HepG2 (cell line): ENCODE results near the gene DDX1. TPM values are rescaled to one million over a fixed set of nuclear protein-coding genes. Genes with fewer than 3 reads are reported as not detected.

Experiments
- ATAC-seq: fragments of 200-7000 bp; cut with Tn5 transposase; 3 replicates; pipeline ENCODE4 v1.9.1; 2020; ENCODE audit warnings: mild to moderate bottlenecking, moderate library complexity
- BruUV-seq: library from RNA; stranded (reverse); fragments of 400-500 nt; replicated peaks from 2 replicates; lab custom pipeline; 2021; lab: Mats Ljungman, UMichigan
- CTCF ChIA-PET: fragments of 300-600 bp; formaldehyde crosslinking; extraction: SDS; loops from one replicate; lab custom pipeline; 2021; ENCODE audit warnings: low total read pairs, inconsistent platforms, low intra/inter-chr PET ratio; lab: Yijun Ruan, JAX
- POLR2A ChIA-PET: fragments of 350-600 bp; sonication (Branson Sonifier 250); formaldehyde crosslinking; loops from one replicate; lab custom pipeline; 2020; ENCODE audit warnings: antibody characterized with exemption, inconsistent platforms; lab: Yijun Ruan, JAX
- DNase-seq: peaks from one replicate; pipeline ENCODE4 v3.0.0-alpha.2; 2015; ENCODE audit warnings: low spot score
- FAIRE-seq: peaks from 3 replicates; lab custom pipeline; 2011; peaks lifted over from hg19 to GRCh38; lab: Jason Lieb, UNC
- H2AFZ ChIP-seq: one replicate; pipeline ENCODE4 v1.6.1; 2011; ENCODE audit warnings: low read length, inconsistent platforms
- H3K27ac ChIP-seq: fragments of 300-600 bp; 3 replicates; pipeline ENCODE4 v1.8.0; 2011; ENCODE audit warnings: mixed run types, mild to moderate bottlenecking, mixed read lengths, low read length, inconsistent platforms; ENCODE audit not compliant: insufficient read depth; ENCODE audit errors: extremely low read length
- H3K27me3 ChIP-seq, 2 experiments: fragments of 200-600 bp in 1 of 2; 2 replicates in 1 of 2; 3 replicates in 1 of 2; pipeline versions ENCODE4 v1.6.0 to v1.8.0; 2011; ENCODE audit warnings: low read length in 2 of 2, mild to moderate bottlenecking in 2 of 2, moderate library complexity in 2 of 2, inconsistent platforms in 1 of 2; ENCODE audit not compliant: insufficient read depth in 2 of 2, control insufficient read depth in 1 of 2
- H3K36me3 ChIP-seq, 2 experiments: fragments of 200-600 bp in 1 of 2; replicated peaks in 1 of 2; 2 replicates in 1 of 2; 3 replicates in 1 of 2; pipeline versions ENCODE4 v1.5.1 to v1.8.0; 2011; ENCODE audit warnings: low read length in 2 of 2, inconsistent platforms in 1 of 2; ENCODE audit not compliant: insufficient read depth in 2 of 2, control insufficient read depth in 1 of 2
- H3K4me1 ChIP-seq: 2 replicates; pipeline ENCODE4 v1.5.1; 2012; ENCODE audit warnings: low read length, inconsistent platforms; ENCODE audit not compliant: insufficient read depth
- H3K4me2 ChIP-seq: 2 replicates; pipeline ENCODE4 v1.6.0; 2011; ENCODE audit warnings: low read depth, low read length, inconsistent platforms
- H3K4me3 ChIP-seq, 3 experiments: fragments of 200-600 bp in 1 of 3; sonication (generic), shearing (Covaris generic) in 1 of 3; replicated peaks in 1 of 3; 2 replicates each; pipeline ENCODE4 v1.5.1; 2011 to 2016; ENCODE audit warnings: low read length in 3 of 3, inconsistent platforms in 2 of 3, low read depth in 2 of 3, mild to moderate bottlenecking in 2 of 3, control low read depth in 1 of 3, mixed read lengths in 1 of 3; ENCODE audit not compliant: insufficient read depth in 1 of 3
- H3K79me2 ChIP-seq: one replicate; pipeline ENCODE4 v1.6.1; 2011; ENCODE audit warnings: low read length, inconsistent platforms; ENCODE audit not compliant: insufficient read depth
- H3K9ac ChIP-seq: 2 replicates; pipeline ENCODE4 v1.6.0; 2011; ENCODE audit warnings: mild to moderate bottlenecking, low read depth, low read length, inconsistent platforms; ENCODE audit not compliant: insufficient read depth
- H3K9me3 ChIP-seq: 2 replicates; pipeline ENCODE4 v1.5.1; 2012; ENCODE audit warnings: mild to moderate bottlenecking, low read length
- H4K20me1 ChIP-seq: 2 replicates; pipeline ENCODE4 v1.6.0; 2011; ENCODE audit warnings: inconsistent platforms, mild to moderate bottlenecking, low read length, moderate library complexity; ENCODE audit not compliant: insufficient read depth
- ATF3 ChIP-seq: sonication (generic); formaldehyde crosslinking; IDR thresholded peaks from 2 replicates; pipeline ENCODE4 v1.4.0; 2020; ENCODE audit warnings: missing genetic modification reagents
- ATF5 ChIP-seq: sonication (generic); formaldehyde crosslinking; IDR thresholded peaks from 2 replicates; pipeline ENCODE4 v1.4.0; 2020; ENCODE audit warnings: mild to moderate bottlenecking, low read depth, missing genetic modification reagents
- ATRX ChIP-seq: sonication (generic); formaldehyde crosslinking; IDR thresholded peaks from 2 replicates; pipeline ENCODE4 v1.4.0; 2020; ENCODE audit warnings: missing genetic modification reagents, borderline replicate concordance
- FIP1L1 ChIP-seq: fragments of 200-400 bp; formaldehyde crosslinking; IDR thresholded peaks from 2 replicates; pipeline ENCODE4 v1.6.1; 2018; ENCODE audit warnings: low read depth, mild to moderate bottlenecking, low read length, moderate library complexity, borderline replicate concordance; ENCODE audit not compliant: insufficient read depth
- FOSL2 ChIP-seq: sonication (generic); formaldehyde crosslinking; IDR thresholded peaks from 2 replicates; pipeline ENCODE4 v1.4.0; 2020; ENCODE audit warnings: missing genetic modification reagents
- HNRNPL ChIP-seq: fragments of 200-400 bp; formaldehyde crosslinking; IDR thresholded peaks from 2 replicates; pipeline ENCODE4 v1.6.1; 2017; ENCODE audit warnings: mild to moderate bottlenecking, low read depth, low read length
- HNRNPUL1 ChIP-seq: fragments of 200-400 bp; formaldehyde crosslinking; IDR thresholded peaks from 2 replicates; pipeline ENCODE4 v1.6.1; 2017; ENCODE audit warnings: low read depth, mild to moderate bottlenecking, low read length, moderate library complexity
- MAFF ChIP-seq: IDR thresholded peaks from 2 replicates; pipeline ENCODE4 v1.6.1; 2011; ENCODE audit warnings: low read depth, low read length, improper control_type of control experiment
- NR2F2 ChIP-seq: IDR thresholded peaks from 2 replicates; pipeline ENCODE4 v1.6.1; 2012; ENCODE audit warnings: low read depth, inconsistent platforms, borderline replicate concordance
- PATZ1 ChIP-seq: sonication (generic); formaldehyde crosslinking; IDR thresholded peaks from 2 replicates; pipeline ENCODE4 v1.4.0; 2020; ENCODE audit warnings: missing genetic modification reagents
- RORA ChIP-seq: sonication (generic); formaldehyde crosslinking; IDR thresholded peaks from 2 replicates; pipeline ENCODE4 v1.5.0; 2020; ENCODE audit warnings: mild to moderate bottlenecking, missing genetic modification reagents, moderate library complexity
- TP53 ChIP-seq: sonication (generic); formaldehyde crosslinking; conservative IDR thresholded peaks from 2 replicates; pipeline ENCODE4 v1.4.0; 2020; ENCODE audit warnings: missing genetic modification reagents
- ZHX1 ChIP-seq: sonication (generic); formaldehyde crosslinking; IDR thresholded peaks from 2 replicates; pipeline ENCODE4 v1.8.1; 2022; ENCODE audit warnings: low read depth, mild to moderate bottlenecking, missing genetic modification reagents
- ZNF143 ChIP-seq: sonication (generic); formaldehyde crosslinking; IDR thresholded peaks from 2 replicates; pipeline ENCODE4 v1.4.0; 2020; ENCODE audit warnings: missing genetic modification reagents
- ZNF205 ChIP-seq: IDR thresholded peaks from 2 replicates; pipeline ENCODE4 v1.6.1; 2018; ENCODE audit warnings: missing biosample characterization, missing genetic modification reagents
- ZNF761 ChIP-seq: sonication (generic); formaldehyde crosslinking; conservative IDR thresholded peaks from 2 replicates; pipeline ENCODE4 v1.4.0; 2020; ENCODE audit warnings: mild to moderate bottlenecking, missing genetic modification reagents
- ZNF839 ChIP-seq: sonication (generic); formaldehyde crosslinking; IDR thresholded peaks from 2 replicates; pipeline ENCODE4 v1.4.0; 2020; ENCODE audit warnings: missing genetic modification reagents, mild to moderate bottlenecking, borderline replicate concordance
- WGBS: methylation state at CpG from one replicate; pipeline ENCODE4 v1.1.6; 2017; ENCODE audit warnings: low lambda C conversion rate; 5-methylcytosine and 5-hydroxymethylcytosine counted together
- in situ Hi-C: cut with HindIII; loops from 2 replicates; pipeline ENCODE4 v1.10.0; 2017; ENCODE audit warnings: low pct_unique_long_range_greater_than_20kb; ENCODE audit not compliant: extremely low pct_ligation_motif_present
- intact Hi-C: fragments of 100-400 bp; cut with micrococcal nuclease; formaldehyde crosslinking; loops from one replicate; pipeline ENCODE4 v1.10.0; 2022; ENCODE audit not compliant: unreplicated experiment
- polyA plus RNA-seq, 8 experiments: library from polyadenylated mRNA; depleted of rRNA in 3 of 8; stranded (reverse) in 7 of 8; unstranded in 1 of 8; fragments of >200 nt; fragmentation: Illumina TruSeq in 4 of 8; extraction: Trizol in 4 of 8; gene quantifications; 2 replicates each; pipeline versions ENCODE4 v1.2.1 to v1.2.3, GENCODE V29; 2011 to 2016; ENCODE audit warnings: low read depth in 4 of 8, missing spikeins in 1 of 8, mixed read lengths in 1 of 8; ENCODE audit not compliant: insufficient read depth in 1 of 8
- total RNA-seq, 5 experiments: library from RNA; depleted of rRNA; stranded (reverse); fragments of >200 nt; fragmentation: Illumina TruSeq; extraction: Trizol; gene quantifications; 2 replicates each; pipeline ENCODE4 v1.2.3, GENCODE V29; 2016; ENCODE audit warnings: low read depth in 1 of 5

The DDX1 gene
- total and polyA plus RNA-seq, 2 of the 13 experiments (the other 11 are each of a cell fraction or from before 2014, with no cell fraction given), result 81.6 to 130 TPM

DNA sequence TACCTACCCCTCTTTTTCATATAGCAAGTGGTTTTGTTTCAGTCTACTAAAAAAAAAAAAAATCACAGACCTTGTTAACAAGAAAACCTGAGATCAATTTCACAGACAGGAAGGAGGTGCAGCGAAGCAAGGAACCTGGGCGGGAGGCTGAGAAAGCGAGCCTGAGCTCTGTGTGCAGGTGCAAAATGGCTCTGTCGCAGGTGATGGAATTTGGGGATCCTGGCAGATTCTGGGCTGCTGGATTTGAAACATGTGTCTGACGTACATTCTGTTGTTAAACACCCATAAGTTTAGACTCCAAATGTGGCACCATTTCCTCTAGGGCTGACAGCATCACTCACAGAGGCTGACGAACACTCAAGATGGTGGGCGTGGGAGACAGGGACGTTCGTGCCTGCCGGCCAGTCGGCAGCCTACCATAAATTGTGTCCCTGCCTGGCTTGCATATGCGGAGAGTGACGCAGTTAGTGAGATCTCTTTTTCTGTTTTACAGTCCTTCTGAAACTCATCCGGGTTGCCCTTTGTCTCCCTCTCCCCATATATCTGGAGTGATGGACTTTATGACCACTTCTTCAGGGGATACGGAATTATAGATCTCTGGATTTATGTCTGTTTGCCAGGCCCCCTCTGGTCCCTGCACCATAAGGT, 8.8 kb upstream of the DDX1 start (continued):
- TF ChIP-seq RORA (CRISPR knock-in tag), result no peak
- TF ChIP-seq ZNF839 (CRISPR knock-in tag), result no peak
- TF ChIP-seq HNRNPUL1, result no peak
- no peak for TF ChIP-seq ZNF761
- TF ChIP-seq MAFF, result no peak
- no peak for TF ChIP-seq FIP1L1
- TF ChIP-seq HNRNPL, result no peak
- no peak for TF ChIP-seq PATZ1 (CRISPR knock-in tag)
- TF ChIP-seq NR2F2, result no peak
- TF ChIP-seq TP53, result no peak
- TF ChIP-seq ZNF205 (CRISPR knock-in tag), result no peak
- TF ChIP-seq FOSL2, result no peak
- no peak for TF ChIP-seq ATF3

- Histone ChIP-seq H3K36me3 (no peaks in the 10 kb centered on the region), H3K27me3 (no peaks in the 10 kb centered on the region), H3K9me3 (no peaks in the 10 kb centered on the region), H4K20me1 (no peaks in the 10 kb centered on the region), H3K4me2 (no peak overlapping the region), H3K79me2 (no peaks in the 10 kb centered on the region), H3K4me1 (peaks cover 22% of the 10 kb centered on the region), H3K27ac (no peak overlapping the region), H3K4me3 (no peak overlapping the region), H2AFZ (no peak overlapping the region), H3K9ac (no peak overlapping the region)
- ChIA-PET CTCF (no interaction called here), POLR2A (no interaction called here)
- WGBS, result 80% methylated on average over 1 of the region's 1 CpG
- in situ Hi-C loops (loop anchor here (10.0 to 25.0 kb wide), 4 partner anchors 149 to 947 kb away; partner anchors contain the start of gene LRATD1), intact Hi-C loops (no loop called here)
- no peak for FAIRE-seq
- no TSS peak for BruUV-seq
- no peak for DNase-seq
- no peak for ATAC-seq
- TF ChIP-seq ZNF143 (CRISPR knock-in tag) (no peak), ATF5 (CRISPR knock-in tag) (no peak), ATRX (CRISPR knock-in tag) (no peak), ZHX1 (no peak)
These were observed 7.8 kb upstream of the DDX1 start for GRCh38 chr2:15583826-15584225.
